Measurements from ENCODE around the gene FOXP1. TPM values are rescaled to one million over a fixed set of nuclear protein-coding genes. Genes with fewer than 3 reads are reported as not detected.

FOXP1 gene
- polyA plus RNA-seq, result 5.4 and 22.8 TPM in 2 replicates

DNA sequence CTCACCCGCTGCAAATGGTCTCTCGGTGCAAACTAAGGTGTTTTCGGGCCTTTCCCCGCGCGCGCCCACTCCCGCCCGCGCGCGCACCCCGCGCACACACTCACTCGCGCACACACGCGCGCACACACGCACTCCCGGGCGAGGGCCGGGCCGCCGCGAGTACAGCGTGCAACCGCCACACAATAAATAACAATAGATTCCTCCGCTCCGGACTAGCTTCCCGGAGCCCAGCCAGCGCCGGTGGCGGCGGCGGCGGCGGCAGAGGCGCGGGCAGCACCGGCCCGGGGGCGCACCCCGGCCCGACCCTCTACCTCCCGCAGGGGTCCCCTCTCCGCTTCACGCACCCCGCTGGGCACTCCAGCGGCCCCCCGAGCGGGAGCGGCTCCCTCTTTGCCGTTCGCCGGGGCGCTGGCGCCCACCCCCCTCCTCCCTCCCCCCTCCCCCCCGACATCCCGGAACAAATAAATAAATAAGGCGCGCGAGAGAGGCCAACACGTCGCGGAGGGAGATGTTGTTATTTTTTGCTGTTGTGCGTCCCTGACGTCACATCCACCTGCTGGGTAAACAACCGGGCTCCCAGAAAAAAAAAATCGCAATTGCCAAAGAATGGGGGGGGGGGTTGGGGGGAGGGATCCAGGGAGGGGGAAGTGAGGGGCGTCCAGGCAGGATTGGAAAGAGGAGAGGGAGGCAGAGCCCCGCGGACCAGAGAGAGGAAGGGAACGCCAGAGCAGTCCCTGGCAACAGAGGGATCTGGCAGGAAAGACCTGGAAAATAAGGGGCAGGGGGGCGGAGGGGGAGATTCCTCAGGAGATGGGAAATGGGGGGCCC, at the start of gene FOXP1:
TSS of gene FOXP1 (minus strand) at position 163 of the 828 bp plus-strand sequence. CDS start 385,347 bp downstream, outside the sequence.

Other genes with a start within 250 kb of the FOXP1 start
- gene EIF4E3, start 141.7 kb upstream of the FOXP1 start, polyA plus RNA-seq, result 9.9 and 14.5 TPM in 2 replicates
- gene GPR27, start 170.1 kb upstream of the FOXP1 start, polyA plus RNA-seq, result 32.3 and 42.7 TPM in 2 replicates
- gene PROK2, start 201.4 kb upstream of the FOXP1 start, polyA plus RNA-seq, result 8.7 and 10.5 TPM in 2 replicates